RWPE1 (cell line): ENCODE data around the gene PLEKHA7.
"Not testable (repeated sequence)": the region's sequence is repeated elsewhere in the genome, so short reads cannot be mapped to it uniquely, and the experiment has no call there.

Source experiments
- CTCF ChIA-PET: fragments of 350-600 bp; sonication (Branson Sonifier 250); formaldehyde crosslinking; extraction: SDS; loops from one replicate; lab custom pipeline; 2021; lab: Yijun Ruan, JAX
- POLR2A ChIA-PET: fragments of 400-600 bp; formaldehyde crosslinking; extraction: SDS; loops from one replicate; lab custom pipeline; 2020; ENCODE audit warnings: antibody characterized with exemption; ENCODE audit not compliant: low non-redundant PET; lab: Yijun Ruan, JAX
- DNase-seq: peaks from one replicate; pipeline ENCODE4 v3.0.0; 2012; ENCODE audit warnings: low spot score
- H3K27ac ChIP-seq: fragments of 450-650 bp; 2 replicates; pipeline ENCODE4 v1.5.1; 2017
- TF ChIP-seq, protein P1 (sequence below): fragments of 450-650 bp; conservative IDR thresholded peaks from 2 replicates; pipeline ENCODE4 v1.5.1; 2017; ENCODE audit warnings: low read depth, mild to moderate bottlenecking

The PLEKHA7 gene

DNA sequence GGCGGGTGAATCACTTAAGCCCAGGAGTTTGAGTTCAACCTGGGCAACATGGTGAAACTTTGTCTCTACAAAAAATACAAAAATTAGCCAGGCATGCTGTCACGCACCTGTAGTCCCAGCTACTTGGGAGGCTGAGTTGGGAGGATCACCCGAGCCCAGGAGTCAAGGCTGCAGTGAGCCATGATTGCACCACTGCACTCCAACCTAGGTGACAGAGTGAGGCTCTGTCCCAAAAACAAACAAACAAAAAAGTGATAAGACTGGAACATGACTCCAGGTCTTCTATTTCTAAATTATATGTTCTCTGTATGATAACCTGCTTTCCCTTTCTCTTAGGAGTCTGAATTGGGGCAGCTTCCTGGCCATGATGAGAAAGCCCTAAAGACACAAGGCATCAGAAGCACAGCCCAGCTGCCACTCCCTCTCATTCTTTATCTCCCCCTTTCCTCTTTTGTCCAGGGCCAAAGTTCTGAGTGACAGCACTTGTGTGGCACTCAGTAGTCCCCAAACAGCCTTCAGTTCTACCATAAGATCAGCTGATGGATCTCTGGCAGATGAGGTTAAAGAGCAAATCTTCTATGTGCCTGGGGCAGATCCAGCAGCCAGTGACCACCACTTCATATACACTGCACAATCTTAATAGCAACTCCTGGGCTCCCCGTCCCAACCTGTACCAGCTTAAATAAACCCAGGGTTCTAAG lies 139.8 kb downstream of the PLEKHA7 start:
- H3K27ac ChIP-seq: no peak overlapping the region
- DNase-seq: no peak
- ChIA-PET POLR2A (no interaction called here), CTCF (interaction anchor here (0.6 kb wide), 1 partner anchor 15 kb away, joined by 3 read pairs; no protein-coding TSS in a partner anchor)
- TF ChIP-seq, protein P1, sequence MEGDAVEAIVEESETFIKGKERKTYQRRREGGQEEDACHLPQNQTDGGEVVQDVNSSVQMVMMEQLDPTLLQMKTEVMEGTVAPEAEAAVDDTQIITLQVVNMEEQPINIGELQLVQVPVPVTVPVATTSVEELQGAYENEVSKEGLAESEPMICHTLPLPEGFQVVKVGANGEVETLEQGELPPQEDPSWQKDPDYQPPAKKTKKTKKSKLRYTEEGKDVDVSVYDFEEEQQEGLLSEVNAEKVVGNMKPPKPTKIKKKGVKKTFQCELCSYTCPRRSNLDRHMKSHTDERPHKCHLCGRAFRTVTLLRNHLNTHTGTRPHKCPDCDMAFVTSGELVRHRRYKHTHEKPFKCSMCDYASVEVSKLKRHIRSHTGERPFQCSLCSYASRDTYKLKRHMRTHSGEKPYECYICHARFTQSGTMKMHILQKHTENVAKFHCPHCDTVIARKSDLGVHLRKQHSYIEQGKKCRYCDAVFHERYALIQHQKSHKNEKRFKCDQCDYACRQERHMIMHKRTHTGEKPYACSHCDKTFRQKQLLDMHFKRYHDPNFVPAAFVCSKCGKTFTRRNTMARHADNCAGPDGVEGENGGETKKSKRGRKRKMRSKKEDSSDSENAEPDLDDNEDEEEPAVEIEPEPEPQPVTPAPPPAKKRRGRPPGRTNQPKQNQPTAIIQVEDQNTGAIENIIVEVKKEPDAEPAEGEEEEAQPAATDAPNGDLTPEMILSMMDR: no peak

DNA sequence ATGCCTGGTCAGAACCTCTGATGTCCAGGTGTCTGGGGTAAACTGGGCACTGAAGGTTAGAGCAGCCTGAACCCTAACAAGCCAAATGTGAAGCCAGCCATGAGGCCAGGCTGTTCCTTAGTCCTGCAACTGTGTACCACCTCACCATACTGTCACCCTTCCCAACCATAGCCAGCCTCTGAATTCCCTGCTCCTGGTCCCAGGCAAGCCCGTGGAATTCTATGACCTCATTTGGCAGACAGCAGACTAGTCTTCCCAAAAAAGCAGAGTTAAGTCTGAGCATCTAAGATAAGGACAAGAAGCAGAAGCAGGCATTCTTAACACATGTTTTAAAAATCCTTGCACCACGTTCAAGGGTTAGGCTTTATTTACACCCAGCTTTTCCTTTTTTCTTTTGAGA lies 140.9 kb downstream of the PLEKHA7 start:
- CTCF ChIA-PET: no interaction called here
- TF ChIP-seq, protein P1: no peak
- no peak for DNase-seq
- H3K27ac ChIP-seq: no peak overlapping the region
- POLR2A ChIA-PET: no interaction called here

DNA sequence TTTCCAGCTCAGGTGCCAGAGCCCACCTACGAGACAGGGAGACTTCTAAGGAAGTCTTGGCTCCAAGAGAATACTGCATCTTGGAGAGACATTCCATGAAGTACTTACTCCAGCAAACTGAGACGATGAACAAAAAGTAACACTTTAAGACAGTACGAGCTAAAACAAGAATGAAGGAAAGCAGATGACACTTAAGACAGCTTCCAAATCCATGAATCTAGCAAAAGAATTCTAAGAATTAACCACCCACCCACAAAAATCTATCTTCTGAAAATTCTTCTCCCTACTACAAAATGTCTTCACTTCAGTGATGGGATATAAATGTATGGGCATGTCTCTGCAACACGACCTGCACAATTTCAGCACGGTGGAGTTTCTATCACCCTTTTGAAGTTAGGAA lies 142.8 kb downstream of the PLEKHA7 start:
- TF ChIP-seq, protein P1: no peak
- CTCF ChIA-PET: no interaction called here
- H3K27ac ChIP-seq: no peak overlapping the region
- no peak for DNase-seq
- POLR2A ChIA-PET: no interaction called here

DNA sequence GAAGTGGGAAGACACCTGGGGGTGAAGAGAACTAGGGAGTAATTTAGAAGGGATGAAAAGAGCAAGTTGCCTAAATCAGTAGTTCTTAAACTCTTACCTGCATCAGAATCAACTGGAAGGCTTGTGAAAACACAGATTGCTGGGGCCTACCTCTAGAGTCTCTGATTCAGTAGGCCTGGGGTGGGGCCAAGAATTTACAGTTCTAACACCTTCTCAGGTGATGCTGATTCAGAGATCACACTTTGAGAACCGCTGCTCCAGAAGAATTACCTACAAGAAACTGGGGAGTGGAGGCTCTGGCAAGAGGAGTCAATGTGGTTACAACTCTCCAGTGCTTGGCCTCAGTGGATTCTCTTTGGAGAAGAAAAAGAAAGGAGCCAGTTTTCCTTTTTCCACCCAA lies 147.1 kb downstream of the PLEKHA7 start:
- ChIA-PET POLR2A (no interaction called here), CTCF (interaction anchor here (1.1 kb wide), 1 partner anchor 47 kb away, joined by 4 read pairs; no protein-coding TSS in a partner anchor)
- H3K27ac ChIP-seq: no peak overlapping the region
- no peak for DNase-seq
- TF ChIP-seq, protein P1: no peak

DNA sequence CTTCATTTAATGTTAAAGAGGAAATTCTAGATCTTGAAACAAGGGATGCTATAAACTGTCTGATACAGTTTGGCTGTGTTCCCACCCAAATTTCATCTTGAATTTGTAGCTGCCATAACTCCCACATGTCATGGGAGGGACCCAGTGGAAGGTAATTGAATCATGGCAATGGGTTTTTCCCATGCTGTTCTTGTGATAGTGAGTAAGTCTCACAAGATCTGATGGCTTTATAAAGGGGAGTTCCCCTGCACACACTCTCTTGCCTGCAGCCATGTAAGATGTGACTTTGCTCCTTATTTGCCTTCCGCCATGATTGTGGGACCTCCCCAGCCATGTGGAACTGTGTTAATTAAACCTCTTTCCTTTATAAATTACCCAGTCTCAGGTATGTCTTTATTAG lies 149.8 kb downstream of the PLEKHA7 start:
- H3K27ac ChIP-seq, POLR2A ChIA-PET, DNase-seq, CTCF ChIA-PET: not testable (repeated sequence)

DNA sequence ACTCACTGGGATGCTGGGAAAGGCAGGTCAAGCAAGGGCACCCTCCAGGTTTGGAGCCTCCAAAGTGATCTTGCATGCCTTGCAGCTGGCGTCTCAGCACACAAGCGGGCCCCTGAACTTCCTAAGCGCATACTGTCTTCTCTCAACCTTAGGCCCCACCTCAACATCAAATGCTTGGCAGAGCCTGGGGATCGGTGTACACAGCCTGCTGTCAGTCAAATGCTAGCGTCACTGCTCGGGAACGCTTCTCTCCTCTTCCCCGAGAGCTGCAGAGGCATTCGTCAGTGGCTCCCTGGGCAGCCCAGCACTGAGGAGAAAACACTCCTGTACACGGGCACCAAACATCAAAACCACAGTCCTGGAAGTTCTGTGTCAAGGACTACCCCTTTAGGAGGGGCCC lies 150.8 kb downstream of the PLEKHA7 start:
- ChIA-PET POLR2A (no interaction called here), CTCF (interaction anchor here (0.5 kb wide), 1 partner anchor 31 kb away, joined by 4 read pairs; no protein-coding TSS in a partner anchor)
- DNase-seq: no peak
- TF ChIP-seq, protein P1: no peak
- H3K27ac ChIP-seq: no peak overlapping the region

DNA sequence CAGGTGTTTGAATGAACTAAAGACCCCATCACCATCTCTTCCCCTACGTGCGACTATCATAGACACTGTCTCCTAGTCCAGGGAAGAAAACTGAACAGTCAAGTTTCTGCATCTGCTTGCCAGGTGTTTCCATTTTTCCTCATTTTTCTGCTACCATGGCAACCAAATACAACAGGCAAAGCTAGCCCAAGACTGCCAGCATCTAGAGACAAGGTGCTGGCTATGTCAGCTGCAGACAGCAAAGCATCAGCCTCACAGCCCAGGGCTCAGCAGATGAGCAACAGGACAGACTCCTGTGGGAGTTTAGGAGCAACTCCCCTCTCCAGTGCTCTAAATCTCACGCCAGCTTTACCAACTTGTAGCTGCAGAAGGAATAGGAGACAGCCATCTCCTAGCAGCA lies 151.5 kb downstream of the PLEKHA7 start:
- TF ChIP-seq, protein P1: no peak
- CTCF ChIA-PET: no interaction called here
- POLR2A ChIA-PET: no interaction called here
- no peak overlapping the region for H3K27ac ChIP-seq
- DNase-seq: no peak
